Measurements from ENCODE around the gene SF3B1.

The SF3B1 gene

DNA sequence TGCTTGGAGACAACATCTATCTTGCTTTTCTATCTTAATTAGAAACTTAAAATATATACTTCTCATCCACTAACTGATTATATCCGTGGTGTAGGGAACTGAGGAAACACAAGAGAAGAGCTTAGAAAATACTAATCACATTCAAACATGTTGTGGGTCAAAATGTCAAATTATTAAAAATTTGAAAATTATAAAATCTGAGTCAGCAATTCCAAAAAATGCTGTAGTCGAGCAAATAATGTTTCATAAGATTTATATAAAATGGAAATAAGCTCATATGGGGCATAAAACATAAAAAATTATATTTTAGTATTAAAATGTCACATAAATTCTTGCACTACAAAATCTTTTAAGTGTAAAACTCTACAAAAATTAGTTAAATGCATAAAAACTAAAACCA lies 29.2 kb downstream of the SF3B1 start:
- no peak overlapping the region for H4K91ac ChIP-seq (ENCODE audit: low read length)
- H2AFZ ChIP-seq (ENCODE audit: low read depth, low read length), result no peak overlapping the region
- no peak overlapping the region for H2BK12ac ChIP-seq (ENCODE audit: low read length in 2 of 2)
- no peak overlapping the region for H2AK5ac ChIP-seq (ENCODE audit: low read length, severe bottlenecking)
- no peak overlapping the region for H3K23ac ChIP-seq (ENCODE audit: low read length in 2 of 2)
- H3K27ac ChIP-seq (ENCODE audit: low read length, poor library complexity, severe bottlenecking), result no peak overlapping the region
- no peak overlapping the region for H4K8ac ChIP-seq (ENCODE audit: low read length)
- H3K9me3 ChIP-seq (ENCODE audit: control insufficient read depth, low read length), result no peaks in the 10 kb centered on the region
- H2BK5ac ChIP-seq (ENCODE audit: low read depth, low read length, poor library complexity, severe bottlenecking), result no peak overlapping the region
- H3K4ac ChIP-seq (ENCODE audit: low read depth in 1 of 2, low read length in 2 of 2), result no peak overlapping the region
- H2BK120ac ChIP-seq (ENCODE audit: low read depth, low read length), result no peak overlapping the region
- no peak overlapping the region for H3K9ac ChIP-seq (ENCODE audit: low read length)
- no CpG with 5 or more reads among the region's 2 CpGs for WGBS
- no peak overlapping the region for H3K18ac ChIP-seq (ENCODE audit: low read depth in 1 of 2, low read length in 2 of 2)
- no peaks in the 10 kb centered on the region for H3K4me1 ChIP-seq (ENCODE audit: control insufficient read depth, insufficient read depth, low read depth, low read length)
- no peak overlapping the region for H2BK15ac ChIP-seq (ENCODE audit: low read depth, poor library complexity, severe bottlenecking)
- peaks cover 15% of the 10 kb centered on the region for H3K79me1 ChIP-seq (replicated peaks; ENCODE audit: low read length, poor library complexity, severe bottlenecking)
- no peak overlapping the region for H3K4me2 ChIP-seq (ENCODE audit: low read length, poor library complexity, severe bottlenecking)
- DNase-seq, result no peak
- H3K4me3 ChIP-seq (ENCODE audit: insufficient read depth in 1 of 2, low read depth in 1 of 2, low read length in 2 of 2), result no peak overlapping the region
- no peak overlapping the region for H3K14ac ChIP-seq (ENCODE audit: low read length in 2 of 2)
- peaks cover 30 to 98% of the 10 kb centered on the region in 2 experiments for H3K36me3 ChIP-seq (ENCODE audit: control insufficient read depth in 1 of 2, insufficient read depth in 2 of 2, low read depth in 1 of 2, low read length in 2 of 2)
- H3K27me3 ChIP-seq (ENCODE audit: control insufficient read depth in 1 of 2, insufficient read depth in 1 of 2, low read length in 2 of 2), result no peaks in the 10 kb centered on the region

DNA sequence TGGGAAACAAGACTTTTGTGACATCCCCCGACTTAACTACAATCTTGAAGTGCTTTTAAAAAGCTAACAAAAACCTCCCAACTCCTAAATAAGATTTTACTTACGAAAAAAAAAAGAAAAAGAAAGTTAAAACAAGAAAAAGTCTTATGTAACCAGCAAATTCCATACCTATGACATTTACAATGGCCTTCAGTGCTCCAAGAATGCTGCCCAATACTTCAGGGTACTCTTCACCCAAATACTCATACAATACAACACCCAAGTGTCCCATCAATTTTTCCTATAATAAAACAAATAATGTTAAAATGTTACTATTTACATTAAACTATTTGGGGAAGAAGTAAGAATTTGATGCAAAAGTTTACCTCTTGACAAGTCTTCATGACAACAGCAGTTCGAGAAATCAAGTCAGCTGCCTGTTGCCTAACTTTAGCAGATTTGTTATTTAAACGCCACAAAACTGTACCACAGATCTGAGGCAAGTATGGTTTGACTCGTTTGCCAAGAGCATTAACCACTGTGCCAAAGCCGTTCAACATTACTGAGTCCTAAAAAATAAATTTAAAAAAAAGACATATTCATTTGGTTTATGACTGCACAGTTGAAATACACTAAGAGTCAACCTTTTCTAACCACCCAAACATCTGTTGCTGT lies 34.8 kb downstream of the SF3B1 start:
- Histone ChIP-seq H2BK15ac (ENCODE audit: low read depth, poor library complexity, severe bottlenecking) (no peak overlapping the region), H3K27ac (ENCODE audit: low read length, poor library complexity, severe bottlenecking) (no peak overlapping the region), H3K14ac (ENCODE audit: low read length in 2 of 2) (no peak overlapping the region), H4K91ac (ENCODE audit: low read length) (no peak overlapping the region), H3K18ac (ENCODE audit: low read depth in 1 of 2, low read length in 2 of 2) (no peak overlapping the region), H2AK5ac (ENCODE audit: low read length, severe bottlenecking) (no peak overlapping the region), H3K4ac (ENCODE audit: low read depth in 1 of 2, low read length in 2 of 2) (no peak overlapping the region), H3K23ac (ENCODE audit: low read length in 2 of 2) (no peak overlapping the region), H3K36me3 (ENCODE audit: control insufficient read depth in 1 of 2, insufficient read depth in 2 of 2, low read depth in 1 of 2, low read length in 2 of 2) (peaks cover 9 to 99% of the 10 kb centered on the region in 2 experiments), H3K4me3 (ENCODE audit: insufficient read depth in 1 of 2, low read depth in 1 of 2, low read length in 2 of 2) (no peak overlapping the region), H3K4me2 (ENCODE audit: low read length, poor library complexity, severe bottlenecking) (no peak overlapping the region), H2BK12ac (ENCODE audit: low read length in 2 of 2) (no peak overlapping the region), H3K79me1 (replicated peaks; ENCODE audit: low read length, poor library complexity, severe bottlenecking) (peaks cover 6% of the 10 kb centered on the region), H2BK5ac (ENCODE audit: low read depth, low read length, poor library complexity, severe bottlenecking) (no peak overlapping the region), H3K4me1 (ENCODE audit: control insufficient read depth, insufficient read depth, low read depth, low read length) (no peaks in the 10 kb centered on the region), H3K9me3 (ENCODE audit: control insufficient read depth, low read length) (no peaks in the 10 kb centered on the region), H2AFZ (ENCODE audit: low read depth, low read length) (no peak overlapping the region), H4K8ac (ENCODE audit: low read length) (no peak overlapping the region), H3K9ac (ENCODE audit: low read length) (no peak overlapping the region), H2BK120ac (ENCODE audit: low read depth, low read length) (no peak overlapping the region), H3K27me3 (ENCODE audit: control insufficient read depth in 1 of 2, insufficient read depth in 1 of 2, low read length in 2 of 2) (no peaks in the 10 kb centered on the region)
- DNase-seq, result no peak
- 90% methylated on average over 5 of the region's 6 CpGs for WGBS

DNA sequence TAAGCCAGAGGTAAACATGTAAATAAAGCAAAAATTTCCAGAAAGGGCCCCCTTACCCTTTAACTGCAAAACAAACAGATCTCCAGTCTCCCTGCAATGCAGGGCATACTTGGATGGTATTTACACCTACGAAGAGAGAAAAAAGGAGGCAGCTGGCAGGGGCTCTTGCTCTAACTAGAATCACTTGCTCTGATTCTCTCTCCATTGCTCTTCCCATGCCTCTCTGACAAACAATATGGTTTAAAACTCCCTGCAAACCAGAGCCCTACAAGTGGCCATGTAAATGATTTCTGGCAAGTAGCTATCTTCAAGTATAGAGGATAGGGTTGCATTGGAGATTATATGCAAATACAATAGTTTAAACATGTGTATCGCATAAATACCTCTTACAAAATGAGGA lies 35.9 kb downstream of the SF3B1 start:
- Histone ChIP-seq H3K36me3 (ENCODE audit: control insufficient read depth in 1 of 2, insufficient read depth in 2 of 2, low read depth in 1 of 2, low read length in 2 of 2) (peaks cover 12 to 100% of the 10 kb centered on the region in 2 experiments), H3K27me3 (ENCODE audit: control insufficient read depth in 1 of 2, insufficient read depth in 1 of 2, low read length in 2 of 2) (no peaks in the 10 kb centered on the region), H2BK15ac (ENCODE audit: low read depth, poor library complexity, severe bottlenecking) (no peak overlapping the region), H3K9ac (ENCODE audit: low read length) (no peak overlapping the region), H4K91ac (ENCODE audit: low read length) (no peak overlapping the region), H3K4me3 (ENCODE audit: insufficient read depth in 1 of 2, low read depth in 1 of 2, low read length in 2 of 2) (no peak overlapping the region), H2AK5ac (ENCODE audit: low read length, severe bottlenecking) (no peak overlapping the region), H2BK5ac (ENCODE audit: low read depth, low read length, poor library complexity, severe bottlenecking) (no peak overlapping the region), H3K27ac (ENCODE audit: low read length, poor library complexity, severe bottlenecking) (no peak overlapping the region), H3K23ac (ENCODE audit: low read length in 2 of 2) (no peak overlapping the region), H3K4ac (ENCODE audit: low read depth in 1 of 2, low read length in 2 of 2) (no peak overlapping the region), H3K14ac (ENCODE audit: low read length in 2 of 2) (no peak overlapping the region), H2BK12ac (ENCODE audit: low read length in 2 of 2) (no peak overlapping the region), H3K9me3 (ENCODE audit: control insufficient read depth, low read length) (no peaks in the 10 kb centered on the region), H2AFZ (ENCODE audit: low read depth, low read length) (no peak overlapping the region), H3K18ac (ENCODE audit: low read depth in 1 of 2, low read length in 2 of 2) (no peak overlapping the region), H2BK120ac (ENCODE audit: low read depth, low read length) (no peak overlapping the region), H3K4me1 (ENCODE audit: control insufficient read depth, insufficient read depth, low read depth, low read length) (no peaks in the 10 kb centered on the region), H3K79me1 (replicated peaks; ENCODE audit: low read length, poor library complexity, severe bottlenecking) (peaks cover 6% of the 10 kb centered on the region), H3K4me2 (ENCODE audit: low read length, poor library complexity, severe bottlenecking) (no peak overlapping the region), H4K8ac (ENCODE audit: low read length) (no peak overlapping the region)
- WGBS, result 83% methylated on average over 1 of the region's 2 CpGs
- no peak for DNase-seq

DNA sequence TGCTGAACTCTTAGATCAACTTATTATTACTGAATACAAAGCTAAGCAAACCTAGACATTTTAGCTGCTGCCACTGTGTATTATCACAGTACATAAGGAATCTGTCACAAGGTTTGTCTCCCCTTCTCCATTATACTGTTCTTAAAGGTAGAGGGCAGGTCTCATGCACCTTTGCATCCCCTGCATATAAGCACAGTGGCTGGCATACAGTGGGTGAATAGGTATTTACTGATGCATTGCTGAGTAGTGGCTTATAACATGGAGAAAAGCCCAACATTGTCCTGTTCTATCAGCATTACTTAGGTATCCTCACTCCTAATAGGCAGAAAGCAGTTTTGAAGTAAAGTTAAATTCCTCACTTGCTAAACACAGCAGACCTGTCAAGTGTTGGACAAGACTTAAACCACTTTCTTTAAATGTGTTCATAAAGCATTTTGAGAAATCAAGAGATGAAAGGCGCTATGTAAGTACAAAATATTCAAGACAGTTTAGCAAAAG lies 43.6 kb downstream of the SF3B1 start:
- Histone ChIP-seq H3K4me2 (ENCODE audit: low read length, poor library complexity, severe bottlenecking) (no peak overlapping the region), H3K4me3 (ENCODE audit: insufficient read depth in 1 of 2, low read depth in 1 of 2, low read length in 2 of 2) (no peak overlapping the region), H4K91ac (ENCODE audit: low read length) (no peak overlapping the region)

More for the DNA sequence above, 43.6 kb downstream of the SF3B1 start:
- no peak overlapping the region for H2AK5ac ChIP-seq (ENCODE audit: low read length, severe bottlenecking)
- peaks cover 12 to 62% of the 10 kb centered on the region in 2 experiments for H3K36me3 ChIP-seq (ENCODE audit: control insufficient read depth in 1 of 2, insufficient read depth in 2 of 2, low read depth in 1 of 2, low read length in 2 of 2)
- H4K8ac ChIP-seq (ENCODE audit: low read length), result no peak overlapping the region
- no peak overlapping the region for H3K4ac ChIP-seq (ENCODE audit: low read depth in 1 of 2, low read length in 2 of 2)
- no peaks in the 10 kb centered on the region for H3K4me1 ChIP-seq (ENCODE audit: control insufficient read depth, insufficient read depth, low read depth, low read length)
- H2AFZ ChIP-seq (ENCODE audit: low read depth, low read length), result no peak overlapping the region
- H3K27me3 ChIP-seq (ENCODE audit: control insufficient read depth in 1 of 2, insufficient read depth in 1 of 2, low read length in 2 of 2), result no peaks in the 10 kb centered on the region
- no peak overlapping the region for H2BK15ac ChIP-seq (ENCODE audit: low read depth, poor library complexity, severe bottlenecking)
- H2BK5ac ChIP-seq (ENCODE audit: low read depth, low read length, poor library complexity, severe bottlenecking), result no peak overlapping the region
- no peak for DNase-seq
- H3K23ac ChIP-seq (ENCODE audit: low read length in 2 of 2), result no peak overlapping the region
- no peak overlapping the region for H3K9ac ChIP-seq (ENCODE audit: low read length)
- no peaks in the 10 kb centered on the region for H3K9me3 ChIP-seq (ENCODE audit: control insufficient read depth, low read length)
- no peak overlapping the region for H3K18ac ChIP-seq (ENCODE audit: low read depth in 1 of 2, low read length in 2 of 2)
- no peak overlapping the region for H2BK120ac ChIP-seq (ENCODE audit: low read depth, low read length)
- H2BK12ac ChIP-seq (ENCODE audit: low read length in 2 of 2), result no peak overlapping the region
- peaks cover 4% of the 10 kb centered on the region for H3K79me1 ChIP-seq (replicated peaks; ENCODE audit: low read length, poor library complexity, severe bottlenecking)
- 100% methylated on average over 1 of the region's 1 CpG for WGBS
- H3K27ac ChIP-seq (ENCODE audit: low read length, poor library complexity, severe bottlenecking), result no peak overlapping the region
- no peak overlapping the region for H3K14ac ChIP-seq (ENCODE audit: low read length in 2 of 2)

All from mesenchymal stem cell (in vitro differentiated cells and primary cell).